GM21381 (cell line): ENCODE data around the gene UBAC1.

Experiments
- ATAC-seq: cut with Tn5 transposase; IDR thresholded peaks from one replicate; pipeline ENCODE4 v1.9.1; 2021; ENCODE audit warnings: mild to moderate bottlenecking, moderate library complexity; ENCODE audit not compliant: unreplicated experiment

The UBAC1 gene, protein sequence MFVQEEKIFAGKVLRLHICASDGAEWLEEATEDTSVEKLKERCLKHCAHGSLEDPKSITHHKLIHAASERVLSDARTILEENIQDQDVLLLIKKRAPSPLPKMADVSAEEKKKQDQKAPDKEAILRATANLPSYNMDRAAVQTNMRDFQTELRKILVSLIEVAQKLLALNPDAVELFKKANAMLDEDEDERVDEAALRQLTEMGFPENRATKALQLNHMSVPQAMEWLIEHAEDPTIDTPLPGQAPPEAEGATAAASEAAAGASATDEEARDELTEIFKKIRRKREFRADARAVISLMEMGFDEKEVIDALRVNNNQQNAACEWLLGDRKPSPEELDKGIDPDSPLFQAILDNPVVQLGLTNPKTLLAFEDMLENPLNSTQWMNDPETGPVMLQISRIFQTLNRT

DNA sequence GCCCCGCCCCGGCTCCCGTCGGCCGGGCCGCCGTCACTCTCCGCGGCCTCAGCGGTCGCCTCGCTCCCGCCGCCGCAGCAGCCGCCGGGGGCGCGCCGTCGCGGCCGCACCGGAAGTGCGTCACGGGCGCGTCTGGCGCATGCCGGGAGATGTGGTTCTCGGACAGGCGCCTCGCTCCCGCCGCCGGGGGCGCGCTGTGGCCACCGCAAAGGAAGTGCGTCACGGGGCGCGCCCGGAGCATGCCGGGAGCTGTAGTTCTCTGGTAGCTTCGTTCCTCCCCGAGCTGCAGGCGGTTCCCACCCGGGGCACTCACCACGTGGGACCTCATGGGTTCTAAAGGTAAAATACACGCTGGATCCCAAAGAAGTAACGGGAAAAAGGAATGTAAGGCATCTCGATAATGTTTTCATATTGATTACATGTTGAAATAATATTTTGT is at the start of gene UBAC1:
Gene UBAC1 (minus strand): TSS at position 97 of the 439 bp plus-strand sequence. CDS start 211 bp downstream, outside the sequence.
- peak; percentile 91 for ATAC-seq

DNA sequence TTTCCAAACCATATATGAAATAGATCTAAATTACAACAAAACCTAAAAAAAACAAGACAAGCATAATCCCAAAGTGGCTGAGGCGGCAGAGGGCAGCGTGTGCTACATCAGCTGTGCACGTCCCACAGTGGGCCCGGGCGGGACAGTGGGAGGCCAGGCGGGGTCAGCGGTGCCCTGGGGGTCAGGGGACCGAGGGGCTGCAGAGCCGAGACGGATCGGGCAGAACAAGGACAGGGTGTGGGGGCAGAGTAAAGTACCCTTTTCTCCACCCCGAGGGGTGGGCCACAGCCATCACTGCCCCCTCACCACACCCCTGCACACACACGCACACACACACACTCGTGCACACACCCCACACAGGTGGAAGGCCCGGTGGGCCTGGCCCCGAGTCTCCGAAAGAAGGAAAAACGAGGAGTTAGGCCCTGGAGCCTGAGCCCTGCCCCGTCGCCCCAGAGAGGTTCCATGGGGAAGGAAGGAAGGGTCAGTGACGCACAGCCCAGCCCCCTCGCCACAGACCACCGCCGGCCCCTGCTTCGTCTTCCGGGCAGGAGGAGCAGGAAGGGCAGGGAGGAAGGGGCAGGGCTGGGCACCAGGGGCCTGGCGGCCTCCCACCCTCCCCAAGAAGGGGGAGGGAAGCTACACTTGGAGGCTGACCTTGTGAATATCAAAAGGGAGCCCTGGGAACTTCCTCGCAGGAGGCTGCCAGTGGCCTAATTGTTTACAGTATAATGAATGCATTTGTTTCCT is 49.6 kb upstream of the UBAC1 start:
- no peak for ATAC-seq

DNA sequence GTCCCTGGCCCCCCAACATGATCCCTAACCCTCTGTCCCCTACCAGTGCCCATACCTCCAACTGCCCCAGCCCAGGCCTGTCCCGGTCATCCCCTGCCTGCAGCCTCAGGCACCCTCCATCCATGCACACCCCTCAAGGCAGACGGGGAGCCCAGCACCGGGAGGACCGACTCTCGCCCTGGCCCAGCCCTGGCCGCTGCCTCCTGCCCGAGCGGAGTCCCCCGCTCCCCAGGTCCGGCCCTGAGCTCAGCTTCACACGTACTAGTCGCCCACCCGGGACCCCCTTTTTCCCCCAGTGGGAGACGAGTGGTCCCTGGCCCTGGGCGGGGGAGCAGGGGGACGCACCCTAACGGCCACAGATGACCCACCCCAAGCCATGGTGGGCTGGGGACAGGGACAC is 49.0 kb upstream of the UBAC1 start:
- ATAC-seq: no peak

DNA sequence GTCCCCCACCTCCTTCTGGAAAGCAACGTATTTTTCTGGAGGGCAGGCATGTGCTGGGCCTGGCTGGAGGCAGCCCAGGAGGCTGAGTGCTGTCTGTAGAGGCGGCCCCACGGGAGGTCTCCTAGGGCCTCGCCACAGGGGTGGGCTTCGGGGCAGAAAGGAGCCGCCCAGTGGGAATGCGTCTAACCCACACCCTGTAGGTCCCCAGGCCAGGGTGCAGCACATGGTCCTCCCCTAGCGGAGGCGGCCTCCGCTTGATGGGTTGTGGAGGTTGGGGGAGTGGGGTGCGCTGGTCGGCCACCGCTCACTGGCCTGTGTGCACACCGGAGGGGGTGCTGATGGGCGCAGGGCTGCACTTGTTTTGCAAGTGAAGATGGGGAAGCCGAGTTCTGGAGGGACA is 48.3 kb upstream of the UBAC1 start:
- no peak for ATAC-seq

DNA sequence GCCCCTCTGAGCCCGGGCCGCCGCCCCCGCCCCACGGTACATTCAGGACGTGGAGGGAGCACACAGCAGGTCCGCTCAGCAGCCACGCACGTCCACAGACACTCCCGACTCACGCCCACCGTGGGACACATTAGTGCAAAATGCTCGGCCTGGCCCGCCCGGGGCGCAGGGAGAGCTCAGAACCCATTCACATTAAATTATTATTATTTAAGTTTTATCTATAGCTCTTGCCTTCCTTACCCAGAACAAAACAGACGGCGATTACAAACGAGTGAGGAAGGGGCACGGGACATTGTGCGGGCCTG is 47.5 kb upstream of the UBAC1 start:
- ATAC-seq: no peak

- no peak for ATAC-seq
Observed at GRCh38 chr9:136007934-136008692, 46.9 kb upstream of the UBAC1 start.

DNA sequence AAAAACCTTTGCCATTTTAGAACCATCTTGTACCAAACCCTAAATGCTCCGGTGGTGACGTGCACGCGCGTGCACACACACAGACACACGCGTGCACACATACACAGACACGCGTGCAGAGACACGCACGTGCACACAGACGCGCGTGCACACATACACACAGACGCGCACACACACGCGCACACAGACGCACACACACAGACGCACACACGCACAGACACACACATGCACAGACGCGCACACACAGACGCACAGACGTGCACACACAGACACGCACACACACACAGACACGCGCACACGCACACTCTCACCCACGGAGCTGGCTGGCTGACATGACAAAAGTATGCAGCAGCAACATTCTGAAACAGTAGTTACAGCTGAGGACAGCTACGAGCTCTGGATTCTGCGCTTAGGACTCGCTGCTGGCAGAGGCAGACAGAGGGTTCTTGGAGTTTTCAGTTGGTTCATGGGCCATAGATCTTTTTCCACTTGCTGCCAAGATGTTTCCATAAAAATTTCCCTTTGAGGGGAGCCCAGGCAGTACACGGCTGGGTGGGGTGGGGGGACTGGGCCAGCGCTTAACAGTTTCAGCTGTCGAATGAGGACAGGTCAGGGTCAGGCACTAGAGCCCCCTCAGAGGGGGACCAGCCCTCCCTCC is 46.2 kb upstream of the UBAC1 start:
- no peak for ATAC-seq

GRCh38 chr9:136006169-136006568 is 45.0 kb upstream of the UBAC1 start:
- ATAC-seq: no peak

GRCh38 chr9:136004712-136005111 is 43.5 kb upstream of the UBAC1 start:
- no peak for ATAC-seq

DNA sequence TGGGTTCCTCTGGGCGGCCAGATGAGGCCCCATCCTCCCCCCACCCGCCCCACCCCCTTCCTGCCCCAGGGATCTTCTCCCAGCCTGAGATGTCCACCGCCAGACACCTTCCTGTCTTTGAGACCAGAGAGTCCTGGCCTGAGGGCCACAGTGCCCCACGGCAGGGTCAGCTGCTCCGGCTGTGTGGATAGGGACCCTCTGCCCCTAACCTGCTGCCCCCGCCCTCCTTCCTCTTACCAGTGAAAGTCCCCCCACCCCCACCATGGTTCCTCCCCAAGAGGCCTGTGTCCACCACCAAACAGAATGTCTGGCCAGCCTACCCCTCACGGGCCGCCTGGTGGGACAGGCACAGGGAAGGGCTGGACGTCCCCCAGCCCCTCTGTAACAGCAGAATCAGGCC is 43.0 kb upstream of the UBAC1 start:
- no peak for ATAC-seq

DNA sequence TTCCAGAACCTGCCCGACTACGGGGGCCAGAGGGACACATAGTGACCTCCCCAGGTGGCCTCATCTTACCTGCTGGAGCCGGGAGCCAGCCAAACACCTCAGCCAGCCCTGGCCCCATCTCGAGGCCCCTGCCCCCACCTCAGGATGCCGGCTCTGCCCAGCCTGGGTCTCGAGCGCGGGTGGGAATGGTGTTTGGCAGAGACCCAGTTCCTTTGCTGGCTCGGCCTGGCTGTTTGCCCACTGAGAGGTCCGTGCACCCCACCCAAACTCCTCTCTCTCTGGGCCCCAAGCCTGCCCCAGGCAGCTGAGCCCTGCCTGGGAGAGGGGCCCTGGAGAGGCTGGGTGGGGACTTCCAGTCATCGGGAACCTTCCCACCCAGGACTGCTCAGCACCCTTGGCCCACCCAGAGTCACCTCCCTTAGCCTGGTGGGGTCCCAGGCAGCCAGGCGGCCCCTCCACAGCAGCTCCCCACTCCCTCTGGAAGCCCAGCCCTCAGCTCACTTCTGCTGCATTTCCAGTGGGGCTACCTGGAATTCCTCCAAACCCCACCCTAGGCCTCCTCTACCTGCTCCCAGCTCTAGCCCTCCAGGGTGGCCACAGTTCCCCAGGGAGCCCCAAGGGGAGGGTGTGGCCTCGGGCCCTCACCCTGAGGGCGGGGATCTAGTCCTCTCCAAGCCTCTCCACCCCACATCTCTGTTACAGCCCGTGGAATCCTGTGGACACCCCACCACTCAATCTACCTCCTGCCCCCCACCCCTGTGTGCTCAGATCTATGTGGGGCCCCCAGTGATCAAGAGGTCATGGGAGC is 42.4 kb upstream of the UBAC1 start:
- ATAC-seq: no peak

GRCh38 chr9:136002881-136003280 is 41.7 kb upstream of the UBAC1 start:
- ATAC-seq: no peak

DNA sequence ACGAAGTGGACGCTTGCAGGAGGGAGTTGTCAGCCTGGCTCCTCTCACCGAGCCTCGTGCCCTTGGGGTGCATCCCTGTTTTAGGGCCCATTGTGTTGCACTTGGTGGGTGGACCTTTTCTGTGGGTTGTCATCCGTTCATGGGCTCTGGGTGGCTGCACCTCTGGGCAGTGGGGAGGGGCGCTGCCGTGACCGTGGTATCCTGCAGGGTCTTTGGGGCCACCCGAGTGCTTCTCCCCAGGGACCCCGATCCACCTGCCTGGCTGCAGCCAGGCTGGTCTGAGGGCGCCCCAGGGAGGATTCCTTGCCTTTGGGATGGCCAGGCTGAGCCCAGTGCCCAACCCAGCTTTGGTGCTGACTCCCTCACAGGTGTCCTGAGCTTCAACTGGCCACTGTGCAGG is 41.0 kb upstream of the UBAC1 start:
- no peak for ATAC-seq

GRCh38 chr9:136001231-136001630 is 40.1 kb upstream of the UBAC1 start:
- ATAC-seq: no peak

- no peak for ATAC-seq
Observed at GRCh38 chr9:135998410-135999071, 37.4 kb upstream of the UBAC1 start.

DNA sequence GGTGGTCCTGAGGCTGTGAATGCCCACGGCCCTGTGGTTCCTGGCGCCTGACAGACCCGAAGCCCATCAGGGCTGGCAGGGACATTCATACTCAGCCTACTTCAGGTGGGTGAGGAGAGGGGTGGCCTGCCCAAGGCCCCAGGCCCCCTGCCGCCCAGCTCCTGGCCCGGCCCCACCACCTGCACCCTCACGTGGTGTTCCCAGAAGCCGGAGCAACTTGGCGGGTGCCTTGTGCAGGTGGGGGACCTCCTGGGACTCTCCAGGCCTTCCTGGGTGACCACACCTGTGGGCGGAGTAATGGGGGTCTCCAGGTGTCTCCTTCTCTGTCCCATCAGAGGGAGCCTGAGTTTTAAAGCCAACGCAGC is 36.8 kb upstream of the UBAC1 start:
- no peak for ATAC-seq

GRCh38 chr9:135997090-135998015 is 36.2 kb upstream of the UBAC1 start:
- ATAC-seq: no peak

- ATAC-seq: no peak
Observed at GRCh38 chr9:135995816-135996215, 34.6 kb upstream of the UBAC1 start.
